GM12891 (cell line): ENCODE results near the gene ASNS.

Source experiments
- PAX5 ChIP-seq: IDR thresholded peaks from 2 replicates; pipeline ENCODE4 v1.6.1; 2011; ENCODE audit warnings: low read length, moderate library complexity, mild to moderate bottlenecking; ENCODE audit not compliant: insufficient read depth, severe bottlenecking
- POLR2A ChIP-seq: IDR thresholded peaks from 2 replicates; pipeline ENCODE4 v1.6.1; 2011; ENCODE audit warnings: low read depth, low read length, control low read depth
- POLR2AphosphoS5 ChIP-seq: IDR thresholded peaks from 2 replicates; pipeline ENCODE4 v1.6.1; 2011; ENCODE audit warnings: low read depth, low read length, control low read depth
- POU2F2 ChIP-seq: IDR thresholded peaks from 2 replicates; pipeline ENCODE4 v1.6.1; 2011; ENCODE audit warnings: low read depth, mild to moderate bottlenecking, control low read depth, low read length, moderate library complexity
- SPI1 ChIP-seq: IDR thresholded peaks from 2 replicates; pipeline ENCODE4 v1.6.1; 2011; ENCODE audit warnings: low read depth, low read length, control low read depth
- TAF1 ChIP-seq: IDR thresholded peaks from 2 replicates; pipeline ENCODE4 v1.6.1; 2011; ENCODE audit warnings: low read depth, low read length, control low read depth

DNA sequence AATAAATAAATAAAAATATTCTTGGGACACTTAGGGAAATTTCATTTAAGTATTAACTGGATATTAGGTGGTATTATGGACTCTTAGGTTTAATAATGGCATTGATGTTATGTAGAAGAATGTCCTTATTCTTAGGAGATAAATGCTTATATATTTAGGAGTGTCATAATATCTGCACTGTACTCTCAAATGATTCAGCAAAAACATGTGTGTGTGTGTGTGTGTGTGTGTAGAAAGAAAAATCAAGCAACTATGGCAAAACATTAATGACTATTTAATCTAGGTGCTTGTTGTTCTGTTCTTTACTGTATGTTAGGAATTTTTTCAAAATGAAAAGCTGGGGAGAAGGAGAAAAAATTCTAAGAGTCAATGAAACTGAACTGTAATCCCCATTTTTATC, 3.9 kb downstream of the ASNS start:
- TF ChIP-seq POLR2A (no peak), TAF1 (no peak), POU2F2 (no peak), POLR2AphosphoS5 (no peak), SPI1 (no peak), PAX5 (no peak)
